ENCODE data around the gene ADGRV1.

DNA sequence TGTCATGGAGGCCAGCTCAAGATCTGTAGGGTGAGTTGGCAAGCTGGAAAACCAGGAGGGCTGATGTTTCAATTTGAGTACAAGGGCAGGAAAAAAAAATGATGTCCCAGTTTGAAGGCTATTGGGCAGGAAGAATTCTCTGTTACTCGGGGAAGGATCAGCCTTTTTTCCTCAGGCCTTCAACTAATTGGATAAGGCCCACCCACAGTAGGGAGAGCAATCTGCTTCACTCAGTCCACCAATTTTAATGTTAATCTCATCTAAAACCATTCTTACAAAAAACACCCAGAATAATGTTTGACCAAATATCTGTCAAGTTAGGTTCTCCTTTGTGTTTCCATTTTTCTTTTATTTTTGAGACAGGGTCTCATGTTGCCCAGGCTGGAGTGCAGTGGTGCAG is 442.1 kb downstream of the ADGRV1 start:
- TF ChIP-seq CTCF (IDR thresholded peaks at IDR 0.05) (no peak), EP300 (IDR thresholded peaks at IDR 0.05) (no peak)

Data from tibial nerve (tissue), 4 donors.